AG09309 (cell line): ENCODE results near the gene EHD1.

Experiments used
- DNase-seq: peaks from one replicate; pipeline ENCODE4 v3.0.0-alpha.2; 2010; ENCODE audit warnings: low read depth
- H3K4me3 ChIP-seq: 2 replicates; pipeline ENCODE4 v1.5.1; 2011; ENCODE audit warnings: mild to moderate bottlenecking, low read depth, low read length, moderate library complexity; ENCODE audit not compliant: control insufficient read depth
- TF ChIP-seq, protein P1 (sequence below): IDR thresholded peaks from 2 replicates; pipeline ENCODE4 v1.5.1; 2011; ENCODE audit warnings: mild to moderate bottlenecking, low read depth, low read length, inconsistent platforms; ENCODE audit not compliant: insufficient read depth, control insufficient read depth; ENCODE audit errors: missing control alignments

EHD1 gene

DNA sequence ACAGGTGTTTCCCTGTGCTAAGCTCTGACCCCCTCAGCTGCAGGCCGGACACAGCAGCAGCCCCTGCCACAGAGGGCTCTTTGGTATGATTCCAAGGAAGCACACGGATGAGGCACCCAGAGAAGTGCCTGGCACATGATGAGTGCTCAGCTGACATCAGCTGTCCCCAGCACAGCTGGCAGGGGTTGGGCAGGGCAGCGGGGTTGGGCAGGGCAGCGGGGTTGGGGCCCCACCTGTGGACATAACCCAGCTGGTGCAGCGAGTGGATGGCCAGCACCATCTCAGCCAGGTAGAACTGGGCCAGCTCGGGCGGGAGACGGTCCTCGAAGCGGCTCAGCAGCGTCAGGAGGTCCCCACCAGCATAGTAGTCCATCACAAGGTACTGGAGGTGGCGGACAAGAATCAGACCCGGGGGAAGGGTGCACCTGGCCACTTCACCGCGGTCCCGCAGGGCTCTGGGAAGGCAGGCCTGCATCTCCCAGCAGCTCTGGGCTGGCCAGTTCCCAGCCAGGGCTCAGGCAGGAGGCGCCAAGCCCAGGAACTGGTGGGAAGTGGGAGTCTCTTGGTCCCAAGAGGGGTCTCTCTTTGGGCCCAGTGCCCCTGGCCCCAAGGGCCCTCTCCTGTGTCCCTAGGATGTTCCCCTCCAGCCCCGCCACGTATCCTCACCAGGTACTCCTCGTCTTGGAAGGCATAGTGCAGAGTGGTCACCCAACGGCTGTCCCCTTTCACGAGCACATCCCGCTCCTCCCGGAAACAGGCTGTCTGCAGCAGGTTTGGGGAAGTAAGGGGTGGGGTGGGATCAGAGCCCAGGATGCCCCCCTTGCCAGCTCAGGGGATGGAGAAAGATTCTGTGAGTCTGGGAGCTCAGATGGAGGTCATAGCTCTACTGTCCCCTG lies 38.3 kb downstream of the EHD1 start:
- TF ChIP-seq, protein P1, sequence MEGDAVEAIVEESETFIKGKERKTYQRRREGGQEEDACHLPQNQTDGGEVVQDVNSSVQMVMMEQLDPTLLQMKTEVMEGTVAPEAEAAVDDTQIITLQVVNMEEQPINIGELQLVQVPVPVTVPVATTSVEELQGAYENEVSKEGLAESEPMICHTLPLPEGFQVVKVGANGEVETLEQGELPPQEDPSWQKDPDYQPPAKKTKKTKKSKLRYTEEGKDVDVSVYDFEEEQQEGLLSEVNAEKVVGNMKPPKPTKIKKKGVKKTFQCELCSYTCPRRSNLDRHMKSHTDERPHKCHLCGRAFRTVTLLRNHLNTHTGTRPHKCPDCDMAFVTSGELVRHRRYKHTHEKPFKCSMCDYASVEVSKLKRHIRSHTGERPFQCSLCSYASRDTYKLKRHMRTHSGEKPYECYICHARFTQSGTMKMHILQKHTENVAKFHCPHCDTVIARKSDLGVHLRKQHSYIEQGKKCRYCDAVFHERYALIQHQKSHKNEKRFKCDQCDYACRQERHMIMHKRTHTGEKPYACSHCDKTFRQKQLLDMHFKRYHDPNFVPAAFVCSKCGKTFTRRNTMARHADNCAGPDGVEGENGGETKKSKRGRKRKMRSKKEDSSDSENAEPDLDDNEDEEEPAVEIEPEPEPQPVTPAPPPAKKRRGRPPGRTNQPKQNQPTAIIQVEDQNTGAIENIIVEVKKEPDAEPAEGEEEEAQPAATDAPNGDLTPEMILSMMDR, result no peak
- no peak for DNase-seq
- no peak overlapping the region for H3K4me3 ChIP-seq

DNA sequence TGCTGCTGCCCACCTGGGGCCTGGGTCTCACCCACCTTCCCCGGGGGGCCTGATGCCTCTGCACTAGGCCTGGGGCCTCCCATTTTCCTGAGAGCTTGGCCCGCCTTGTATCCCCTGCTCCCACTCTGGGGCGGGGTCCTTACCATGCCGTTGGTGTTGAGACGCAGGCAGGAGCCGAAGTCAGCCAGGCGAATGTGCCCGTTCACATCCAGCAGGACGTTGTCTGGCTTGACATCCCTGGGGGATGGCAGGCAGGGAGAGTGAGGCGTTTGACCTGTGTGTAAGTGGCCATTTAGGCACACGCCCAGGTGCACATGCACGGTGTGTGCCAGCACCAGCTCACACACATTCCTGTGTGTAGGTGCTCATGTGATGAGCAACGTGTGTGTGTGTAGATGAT lies 39.1 kb downstream of the EHD1 start:
- H3K4me3 ChIP-seq, result no peak overlapping the region
- no peak for DNase-seq
- TF ChIP-seq, protein P1, result no peak

DNA sequence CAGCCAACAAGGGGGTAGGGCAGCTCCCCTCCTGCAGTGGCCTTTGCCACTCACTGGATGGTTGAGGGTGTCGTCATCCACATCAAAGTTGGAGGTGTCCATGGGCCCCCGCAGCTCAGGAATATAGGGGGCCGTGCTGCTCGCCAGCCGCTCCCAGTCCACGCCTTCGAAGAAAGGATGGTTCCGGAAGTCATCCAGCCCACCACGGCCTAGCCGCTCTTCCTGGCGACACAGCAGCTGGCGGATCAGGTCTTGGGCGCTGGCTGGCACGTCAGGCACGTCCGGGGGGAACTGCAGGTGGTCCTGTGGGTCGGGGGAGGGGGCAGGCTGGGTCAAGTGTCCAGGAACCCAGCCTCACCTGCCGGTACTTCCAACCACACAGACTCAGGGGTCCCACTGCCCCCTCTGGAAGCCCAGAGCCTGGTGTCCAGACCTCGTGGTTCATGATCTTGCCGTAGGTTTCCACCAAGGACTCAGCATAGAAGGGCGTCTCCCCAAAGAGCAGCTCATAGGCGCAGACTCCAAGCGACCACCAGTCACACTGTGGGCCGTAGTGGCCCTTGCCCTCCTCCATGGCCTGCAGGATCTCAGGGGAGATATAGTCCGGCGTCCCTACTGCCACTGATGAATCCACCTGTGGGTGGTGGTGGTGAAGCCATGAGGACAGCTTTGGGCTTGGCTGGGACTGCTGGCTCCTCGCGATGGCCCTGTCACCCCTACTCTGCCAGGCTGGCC lies 39.7 kb downstream of the EHD1 start:
- H3K4me3 ChIP-seq, result no peak overlapping the region
- no peak for DNase-seq
- TF ChIP-seq, protein P1, result no peak

DNA sequence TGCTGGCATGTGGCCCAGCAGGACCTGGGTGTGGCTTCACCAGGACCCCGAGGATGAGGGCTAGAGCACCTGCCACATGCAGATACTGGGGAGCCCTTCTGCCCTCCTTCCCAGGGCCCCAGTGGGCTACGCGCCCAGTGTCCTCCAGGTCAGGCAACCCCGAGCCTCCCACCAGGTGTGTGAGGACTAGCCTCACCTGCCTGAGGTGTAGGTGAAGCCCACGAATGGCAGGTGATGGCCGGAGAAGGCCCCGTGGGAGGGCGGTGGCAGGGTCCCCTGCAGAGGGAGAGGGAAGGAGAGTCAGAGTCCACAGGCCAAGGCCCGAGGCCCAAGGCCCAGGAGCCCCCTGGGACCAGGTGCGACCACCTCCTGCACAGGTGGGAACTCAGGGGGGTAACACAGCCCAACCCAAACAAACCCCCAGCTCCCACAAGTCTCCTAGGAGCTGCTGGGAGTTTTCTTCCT lies 40.5 kb downstream of the EHD1 start:
- no peak for DNase-seq
- TF ChIP-seq, protein P1, result no peak
- no peak overlapping the region for H3K4me3 ChIP-seq

DNA sequence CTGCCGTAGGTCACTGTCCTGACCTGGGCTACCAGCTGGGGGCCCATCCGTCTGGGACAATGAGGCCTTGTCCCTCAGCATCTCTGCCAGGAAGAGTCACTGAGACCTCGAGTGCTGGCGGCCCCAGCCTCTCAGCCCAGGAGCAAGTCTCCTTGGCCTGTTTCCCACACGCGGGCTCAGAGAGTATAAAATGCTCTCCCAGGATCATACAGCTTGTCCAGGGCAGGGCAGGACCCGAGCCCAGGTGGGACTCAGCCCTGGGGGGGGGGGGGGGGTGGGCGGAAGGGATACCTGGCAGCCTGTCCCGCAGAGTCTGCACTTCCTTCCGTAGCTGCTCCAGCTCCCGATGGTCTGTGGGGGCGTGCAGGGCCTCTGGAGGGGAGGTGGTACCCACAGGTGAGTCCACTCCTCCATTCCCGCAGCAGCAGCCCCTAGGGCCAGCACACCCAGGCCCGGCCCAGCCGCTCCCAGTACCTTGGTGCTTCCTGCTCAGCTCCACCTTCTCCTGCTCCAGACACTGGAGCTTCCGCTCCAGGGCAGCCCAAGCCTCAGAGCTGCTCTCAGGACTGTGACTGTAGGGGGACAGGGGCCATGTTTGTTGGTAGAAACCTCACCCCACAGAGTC lies 41.9 kb downstream of the EHD1 start:
- H3K4me3 ChIP-seq, result no peak overlapping the region
- no peak for DNase-seq
- TF ChIP-seq, protein P1, result no peak

DNA sequence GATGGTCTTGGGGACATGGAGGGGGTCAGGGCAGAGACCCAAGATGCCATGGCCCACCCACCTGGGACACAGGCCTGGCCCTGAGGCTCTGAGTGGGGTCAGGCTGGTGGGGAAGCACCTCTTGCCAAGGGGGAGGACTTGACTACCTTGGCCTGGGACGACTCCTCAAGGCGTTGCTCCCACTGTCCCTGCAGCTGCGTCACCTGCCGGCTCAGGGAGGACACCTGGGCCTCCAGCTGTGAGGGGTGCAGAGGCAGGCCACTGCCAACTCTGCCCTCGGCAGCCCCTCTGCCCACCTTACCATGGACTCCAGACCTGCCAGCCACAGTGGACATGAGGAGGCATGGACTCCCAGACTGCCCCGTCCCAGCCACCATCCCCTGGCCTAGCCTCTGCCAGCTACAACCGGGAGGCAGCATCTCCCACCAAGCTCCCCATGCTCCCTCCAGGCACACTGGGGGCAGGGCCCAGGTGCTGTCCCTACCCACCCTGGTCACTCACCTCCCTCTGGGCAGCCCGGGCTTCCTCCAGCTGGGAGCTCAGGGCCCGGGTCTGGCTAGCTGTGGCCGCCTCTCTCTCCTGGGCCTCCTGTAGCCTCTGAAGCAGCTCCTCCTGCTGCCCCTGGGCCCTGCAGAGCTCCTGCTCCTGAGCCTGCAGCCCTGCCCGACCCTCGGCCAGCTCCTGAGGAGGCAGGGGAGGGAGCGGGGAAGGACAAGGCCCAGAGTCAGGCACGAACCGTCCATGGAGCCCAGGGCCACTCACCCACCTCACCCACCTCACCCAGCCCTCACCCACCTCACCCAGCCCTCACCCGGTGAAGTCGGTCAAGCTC lies 42.6 kb downstream of the EHD1 start:
- TF ChIP-seq, protein P1, result no peak
- DNase-seq, result no peak
- H3K4me3 ChIP-seq, result no peak overlapping the region
